ENCODE measurements around the gene HNRNPA0. TPM values are rescaled to one million over a fixed set of nuclear protein-coding genes. Genes with fewer than 3 reads are reported as not detected.
A peak's percentile ranks its signal among the peaks of the same experiment; 100 is the strongest.
"Not testable (repeated sequence)": the region's sequence is repeated elsewhere in the genome, so short reads cannot be mapped to it uniquely, and the experiment has no call there.

Gene HNRNPA0
- total RNA-seq, 4 donors from 2014 or later: 12.6 to 17.0 (median 15.0) TPM

- Histone ChIP-seq H3K27ac (no peak overlapping the region), H3K4me1 (peaks cover 0 to 9% (median 0%) of the 10 kb centered on the region in 4 donors), H3K36me3 (no peaks in the 10 kb centered on the region), H3K4me3 (no peak overlapping the region), H3K27me3 (no peaks in the 10 kb centered on the region), H3K9me3 (peaks cover 0 to 3% (median 0%) of the 10 kb centered on the region in 4 donors)
- TF ChIP-seq CTCF (IDR thresholded peaks at IDR 0.05) (no peak), POLR2A (IDR thresholded peaks at IDR 0.05) (no peak), EP300 (IDR thresholded peaks at IDR 0.05) (no peak)
- whole genome bisulfite sequencing, 2 donors: 86 to 90% methylated on average over 2 of the region's 2 CpGs
- DNase-seq (ENCODE audit: low spot score in 2 of 2): no peak
Observed at GRCh38 chr5:137782055-137782454, 27.9 kb upstream of the HNRNPA0 start.

- H3K9me3 ChIP-seq: no peaks in the 10 kb centered on the region
- no peak overlapping the region for H3K4me3 ChIP-seq
- no peak for DNase-seq (ENCODE audit: low spot score in 2 of 2)
- 49 to 61% methylated on average over 2 of the region's 2 CpGs for WGBS, 2 donors
- no peaks in the 10 kb centered on the region for H3K27me3 ChIP-seq
- no peak overlapping the region for H3K27ac ChIP-seq
- no peaks in the 10 kb centered on the region for H3K36me3 ChIP-seq
- TF ChIP-seq POLR2A (IDR thresholded peaks at IDR 0.05) (no peak), CTCF (IDR thresholded peaks at IDR 0.05) (peak; percentile 59 to 74 (median 73))
- peaks cover 0 to 9% (median 0%) of the 10 kb centered on the region in 4 donors for H3K4me1 ChIP-seq
Observed at GRCh38 chr5:137778772-137779564, 24.8 kb upstream of the HNRNPA0 start.

- not testable (repeated sequence) for H3K27me3 ChIP-seq; H3K27ac ChIP-seq; H3K4me1 ChIP-seq; H3K4me3 ChIP-seq; DNase-seq (ENCODE audit: low spot score in 2 of 2)
- H3K36me3 ChIP-seq: peaks cover 0 to 19% (median 0%) of the 10 kb centered on the region in 3 donors
- 90 to 91% methylated on average over 5 of the region's 5 CpGs for WGBS, 2 donors
- peaks cover 0 to 24% (median 0%) of the 10 kb centered on the region in 4 donors for H3K9me3 ChIP-seq
Observed at GRCh38 chr5:137767937-137768336, 13.8 kb upstream of the HNRNPA0 start.

- no peaks in the 10 kb centered on the region for H3K27me3 ChIP-seq
- TF ChIP-seq CTCF (IDR thresholded peaks at IDR 0.05) (no peak), POLR2A (IDR thresholded peaks at IDR 0.05) (no peak), EP300 (IDR thresholded peaks at IDR 0.05) (no peak)
- DNase-seq (ENCODE audit: low spot score in 2 of 2): no peak
- WGBS, 2 donors: 89 to 96% methylated on average over 3 of the region's 3 CpGs
- H3K36me3 ChIP-seq: no peaks in the 10 kb centered on the region
- H3K9me3 ChIP-seq: no peaks in the 10 kb centered on the region
- H3K4me3 ChIP-seq: no peak overlapping the region
- no peak overlapping the region for H3K27ac ChIP-seq
- H3K4me1 ChIP-seq: no peaks in the 10 kb centered on the region
Observed at GRCh38 chr5:137761566-137761965, 7.4 kb upstream of the HNRNPA0 start.

GRCh38 chr5:137760719-137761516 is 6.8 kb upstream of the HNRNPA0 start:
- TF ChIP-seq CTCF (IDR thresholded peaks at IDR 0.05): no peak
- TF ChIP-seq EP300 (IDR thresholded peaks at IDR 0.05): no peak
- no peak for TF ChIP-seq POLR2A (IDR thresholded peaks at IDR 0.05)
- no peak overlapping the region for H3K27ac ChIP-seq

More at GRCh38 chr5:137760719-137761516, 6.8 kb upstream of the HNRNPA0 start:
- no peaks in the 10 kb centered on the region for H3K27me3 ChIP-seq
- WGBS, 2 donors: 84 to 85% methylated on average over 7 of the region's 7 CpGs
- no peaks in the 10 kb centered on the region for H3K9me3 ChIP-seq
- H3K4me3 ChIP-seq: no peak overlapping the region
- no peak for DNase-seq (ENCODE audit: low spot score in 2 of 2)
- no peaks in the 10 kb centered on the region for H3K36me3 ChIP-seq
- no peaks in the 10 kb centered on the region for H3K4me1 ChIP-seq
